Common myeloid progenitor, CD34-positive (primary cell): ENCODE results near the gene LDB2.

Experiments used
- CTCF ChIA-PET: fragments of 350-600 bp; sonication (Branson Sonifier 250); formaldehyde crosslinking; loops from one replicate; lab custom pipeline; 2021; ENCODE audit warnings: antibody characterized with exemption; lab: Charles Lee
- POLR2A ChIA-PET: fragments of 350-600 bp; sonication (Branson Sonifier 250); formaldehyde crosslinking; loops from one replicate; lab custom pipeline; 2021; ENCODE audit warnings: antibody characterized with exemption; lab: Charles Lee
- DNase-seq, 3 donors: peaks; one replicate each; pipeline versions ENCODE4 v3.0.0 to v3.0.0-alpha.2; 2013
- H3K27ac ChIP-seq, 2 experiments: 1 replicate in 1 of 2; 2 replicates in 1 of 2; pipeline ENCODE4 v1.7.0; 2013; ENCODE audit warnings: inconsistent platforms in 2 of 2, low read length in 2 of 2, mild to moderate bottlenecking in 2 of 2, low read depth in 1 of 2, moderate library complexity in 1 of 2; ENCODE audit not compliant: severe bottlenecking in 2 of 2, insufficient read depth in 1 of 2, poor library complexity in 1 of 2
- H3K27me3 ChIP-seq, 5 experiments: replicated peaks in 2 of 5; 1 replicate in 3 of 5; 2 replicates in 2 of 5; pipeline versions ENCODE4 v1.6.1 to v1.7.0; 2013; ENCODE audit warnings: low read length in 4 of 5, mild to moderate bottlenecking in 2 of 5, moderate library complexity in 2 of 5, inconsistent platforms in 1 of 5; ENCODE audit not compliant: insufficient read depth in 5 of 5, control insufficient read depth in 4 of 5
- H3K36me3 ChIP-seq, 4 experiments: 1 replicate in 2 of 4; 2 replicates in 2 of 4; pipeline versions ENCODE4 v1.6.1 to v1.7.0; 2013; ENCODE audit warnings: low read length in 3 of 4, control low read depth in 1 of 4, mild to moderate bottlenecking in 1 of 4; ENCODE audit not compliant: control insufficient read depth in 4 of 4, insufficient read depth in 4 of 4
- H3K4me1 ChIP-seq, 4 experiments: 1 replicate in 3 of 4; 2 replicates in 1 of 4; pipeline versions ENCODE4 v1.6.1 to v1.7.1; 2013; ENCODE audit warnings: low read length in 3 of 4, mild to moderate bottlenecking in 3 of 4, control low read depth in 1 of 4, inconsistent platforms in 1 of 4, moderate library complexity in 1 of 4; ENCODE audit not compliant: control insufficient read depth in 4 of 4, insufficient read depth in 4 of 4; ENCODE audit errors: control extremely low read depth in 1 of 4
- H3K4me3 ChIP-seq, 7 experiments: 1 replicate in 4 of 7; 2 replicates in 3 of 7; pipeline versions ENCODE4 v1.5.1 to v1.7.0; 2013; ENCODE audit warnings: mild to moderate bottlenecking in 7 of 7, low read length in 6 of 7, moderate library complexity in 6 of 7, inconsistent platforms in 2 of 7, low read depth in 2 of 7, control low read depth in 1 of 7; ENCODE audit not compliant: insufficient read depth in 4 of 7, control insufficient read depth in 1 of 7; ENCODE audit errors: extremely low read depth in 1 of 7
- H3K9me3 ChIP-seq, 5 experiments: 1 replicate in 4 of 5; 2 replicates in 1 of 5; pipeline versions ENCODE4 v1.6.1 to v1.7.1; 2013; ENCODE audit warnings: low read length in 4 of 5, mild to moderate bottlenecking in 2 of 5, inconsistent platforms in 1 of 5, low read depth in 1 of 5, moderate library complexity in 1 of 5; ENCODE audit not compliant: control insufficient read depth in 4 of 5, insufficient read depth in 2 of 5; ENCODE audit errors: control extremely low read depth in 1 of 5
- WGBS: methylation state at CpG from one replicate; pipeline ENCODE4 v1.1.5; 2013; ENCODE audit not compliant: insufficient coverage; 5-methylcytosine and 5-hydroxymethylcytosine counted together

The LDB2 gene

GRCh38 chr4:16684097-16684496 lies 214.3 kb downstream of the LDB2 start:
- peaks cover 0 to 1% (median 0%) of the 10 kb centered on the region in 5 experiments for H3K9me3 ChIP-seq
- ChIA-PET POLR2A (no interaction called here), CTCF (no interaction called here)
- H3K36me3 ChIP-seq, result no peaks in the 10 kb centered on the region
- no peak overlapping the region for H3K27ac ChIP-seq
- no peaks in the 10 kb centered on the region for H3K27me3 ChIP-seq
- no peak for DNase-seq
- 100% methylated on average over 5 of the region's 6 CpGs for WGBS
- no peak overlapping the region for H3K4me3 ChIP-seq
- H3K4me1 ChIP-seq, result no peaks in the 10 kb centered on the region

GRCh38 chr4:16682975-16683374 lies 215.5 kb downstream of the LDB2 start:
- POLR2A ChIA-PET, result no interaction called here
- CTCF ChIA-PET, result no interaction called here
- Histone ChIP-seq H3K27ac (no peak overlapping the region), H3K36me3 (no peaks in the 10 kb centered on the region), H3K9me3 (peaks cover 0 to 1% (median 0%) of the 10 kb centered on the region in 5 experiments), H3K4me3 (no peak overlapping the region), H3K27me3 (no peaks in the 10 kb centered on the region), H3K4me1 (no peaks in the 10 kb centered on the region)
- no peak for DNase-seq
- 90% methylated on average over 2 of the region's 3 CpGs for WGBS

GRCh38 chr4:16677001-16677944 lies 221.2 kb downstream of the LDB2 start:
- no peaks in the 10 kb centered on the region for H3K36me3 ChIP-seq
- 100% methylated on average over 2 of the region's 5 CpGs for whole genome bisulfite sequencing
- no peak overlapping the region for H3K4me3 ChIP-seq
- DNase-seq, result no peak
- H3K4me1 ChIP-seq, result no peaks in the 10 kb centered on the region
- H3K27ac ChIP-seq, result no peak overlapping the region
- H3K27me3 ChIP-seq, result no peaks in the 10 kb centered on the region
- H3K9me3 ChIP-seq, result no peaks in the 10 kb centered on the region
- ChIA-PET POLR2A (no interaction called here), CTCF (no interaction called here)

- H3K4me1 ChIP-seq, result no peaks in the 10 kb centered on the region
- no peak overlapping the region for H3K4me3 ChIP-seq
- DNase-seq, result no peak
- CTCF ChIA-PET, result no interaction called here
- POLR2A ChIA-PET, result interaction anchor here (0.6 kb wide), 1 partner anchor 540 kb away, joined by 3 read pairs; no protein-coding TSS in a partner anchor
- 100% methylated on average over 2 of the region's 3 CpGs for WGBS
- H3K9me3 ChIP-seq, result no peaks in the 10 kb centered on the region
- no peaks in the 10 kb centered on the region for H3K36me3 ChIP-seq
- no peaks in the 10 kb centered on the region for H3K27me3 ChIP-seq
- no peak overlapping the region for H3K27ac ChIP-seq
These were observed 222.1 kb downstream of the LDB2 start for GRCh38 chr4:16676230-16676770.

GRCh38 chr4:16674082-16674481 lies 224.4 kb downstream of the LDB2 start:
- H3K27ac ChIP-seq, result no peak overlapping the region
- ChIA-PET CTCF (no interaction called here), POLR2A (no interaction called here)
- no peaks in the 10 kb centered on the region for H3K36me3 ChIP-seq
- no peaks in the 10 kb centered on the region for H3K9me3 ChIP-seq
- 80% methylated on average over 5 of the region's 7 CpGs for WGBS
- H3K4me1 ChIP-seq, result no peaks in the 10 kb centered on the region
- H3K4me3 ChIP-seq, result no peak overlapping the region
- no peaks in the 10 kb centered on the region for H3K27me3 ChIP-seq
- no peak for DNase-seq

GRCh38 chr4:16672421-16672820 lies 226.0 kb downstream of the LDB2 start:
- ChIA-PET CTCF (no interaction called here), POLR2A (no interaction called here)
- no peak for DNase-seq
- H3K4me1 ChIP-seq, result no peaks in the 10 kb centered on the region
- H3K4me3 ChIP-seq, result no peak overlapping the region
- no peaks in the 10 kb centered on the region for H3K9me3 ChIP-seq
- WGBS, result 63% methylated on average over 1 of the region's 2 CpGs
- H3K27me3 ChIP-seq, result no peaks in the 10 kb centered on the region
- H3K36me3 ChIP-seq, result no peaks in the 10 kb centered on the region
- H3K27ac ChIP-seq, result no peak overlapping the region

- H3K36me3 ChIP-seq, result no peaks in the 10 kb centered on the region
- no peak for DNase-seq
- no peaks in the 10 kb centered on the region for H3K27me3 ChIP-seq
- POLR2A ChIA-PET, result no interaction called here
- no peaks in the 10 kb centered on the region for H3K9me3 ChIP-seq
- no peaks in the 10 kb centered on the region for H3K4me1 ChIP-seq
- H3K4me3 ChIP-seq, result no peak overlapping the region
- WGBS, result no CpG with 5 or more reads among the region's 2 CpGs
- CTCF ChIA-PET, result no interaction called here
- H3K27ac ChIP-seq, result no peak overlapping the region
These were observed 226.7 kb downstream of the LDB2 start for GRCh38 chr4:16671741-16672140.
